HG03060 (cell line): ENCODE results near the gene GUCA2B.

Experiments used
- ATAC-seq: cut with Tn5 transposase; IDR thresholded peaks from one replicate; pipeline ENCODE4 v1.9.1; 2021; ENCODE audit warnings: low read depth, moderate number of reproducible peaks; ENCODE audit not compliant: unreplicated experiment

Gene GUCA2B

DNA sequence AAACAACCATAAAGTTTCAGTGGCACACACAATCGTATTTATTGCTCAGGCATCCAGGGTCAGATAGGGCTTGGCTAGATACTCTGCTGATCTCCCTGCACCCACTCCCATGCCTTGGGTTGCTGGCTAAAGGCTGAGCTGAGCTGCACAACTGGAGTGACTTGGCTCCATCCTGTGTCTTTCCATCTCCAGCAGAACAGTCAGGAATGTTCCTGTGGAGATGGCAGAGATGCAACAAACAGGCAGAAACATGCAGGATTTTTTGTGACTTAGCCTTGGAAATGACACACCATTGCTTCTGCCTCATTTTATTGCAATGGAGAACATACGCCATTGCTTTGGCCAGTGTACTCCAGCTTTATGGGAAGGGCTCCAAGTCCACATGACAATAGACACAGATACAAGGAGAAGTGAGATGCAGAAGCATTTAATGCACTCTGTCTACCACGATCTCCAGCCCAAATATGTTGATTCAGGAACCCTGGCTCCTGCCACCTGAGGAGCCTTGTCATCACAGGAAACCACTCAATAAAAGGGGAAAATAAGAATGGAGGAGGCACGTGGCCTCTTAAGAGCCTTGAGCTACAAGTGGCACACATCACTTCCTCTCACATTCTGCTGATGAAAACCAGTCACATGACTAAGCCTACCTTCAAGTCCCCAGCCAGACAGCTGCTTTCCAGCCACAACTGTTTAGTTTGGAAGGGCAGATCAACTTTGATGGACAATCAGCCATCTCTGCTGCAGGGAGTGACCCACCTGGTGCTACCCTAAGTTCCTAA, 10.1 kb upstream of the GUCA2B start:
- ATAC-seq = no peak

- no peak for ATAC-seq
Observed at GRCh38 chr1:42143896-42144710, 9.1 kb upstream of the GUCA2B start.

- no peak for ATAC-seq
Observed at GRCh38 chr1:42144711-42145388, 8.4 kb upstream of the GUCA2B start.

GRCh38 chr1:42145389-42145716, 7.9 kb upstream of the GUCA2B start:
- ATAC-seq = no peak

GRCh38 chr1:42145764-42146625, 7.2 kb upstream of the GUCA2B start:
- ATAC-seq = no peak

DNA sequence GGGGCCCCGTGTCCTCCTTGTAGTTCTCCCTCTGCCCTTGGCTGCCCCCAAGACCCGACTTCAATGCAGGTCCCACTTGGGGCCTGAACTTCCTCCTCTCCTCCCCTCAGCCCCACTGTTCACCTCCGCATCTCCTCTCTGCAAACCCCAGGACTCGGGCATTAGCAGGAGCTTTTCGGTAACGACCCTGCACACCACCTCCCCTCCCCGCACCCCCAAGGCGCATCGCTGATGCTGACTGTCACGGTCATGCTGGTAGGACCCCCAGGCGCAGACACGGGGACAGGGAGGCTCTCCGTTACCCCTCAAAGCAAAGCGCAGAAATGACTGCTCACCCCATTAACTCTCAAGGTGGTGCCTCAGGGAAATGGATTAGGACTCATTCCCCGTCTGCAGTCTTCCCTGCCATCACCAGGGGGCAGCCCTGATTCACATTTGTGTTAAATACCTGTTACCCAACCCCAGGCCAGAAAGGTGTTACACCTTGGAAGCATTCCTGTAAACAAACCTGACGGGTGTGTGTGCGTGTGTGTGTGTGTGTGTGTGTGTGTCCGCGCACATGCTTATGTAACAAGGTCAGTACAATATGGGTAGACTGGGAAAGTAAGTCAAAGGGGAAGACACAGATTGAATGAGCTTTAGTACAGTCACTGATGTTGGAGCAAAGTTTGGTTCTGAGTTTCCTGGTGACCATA, 6.4 kb upstream of the GUCA2B start:
- ATAC-seq = no peak

DNA sequence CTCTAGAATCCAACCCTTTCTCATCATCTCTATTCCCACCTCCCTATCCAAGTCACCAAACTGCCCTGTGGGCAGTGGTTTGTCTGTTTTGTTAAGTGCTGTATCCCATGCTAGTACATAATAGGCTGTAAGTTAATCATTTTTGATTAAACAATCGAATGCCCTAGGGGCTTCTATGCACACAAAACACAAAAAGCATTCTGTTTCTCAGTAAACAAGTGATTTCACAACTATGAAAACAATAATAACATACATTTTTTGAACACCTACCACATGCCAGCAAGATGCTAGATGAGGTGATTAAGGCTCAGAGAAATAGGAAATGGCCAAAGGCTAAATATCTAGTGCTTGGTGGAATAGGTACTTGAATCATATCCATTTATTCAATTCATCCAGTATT, 5.0 kb upstream of the GUCA2B start:
- ATAC-seq = no peak

DNA sequence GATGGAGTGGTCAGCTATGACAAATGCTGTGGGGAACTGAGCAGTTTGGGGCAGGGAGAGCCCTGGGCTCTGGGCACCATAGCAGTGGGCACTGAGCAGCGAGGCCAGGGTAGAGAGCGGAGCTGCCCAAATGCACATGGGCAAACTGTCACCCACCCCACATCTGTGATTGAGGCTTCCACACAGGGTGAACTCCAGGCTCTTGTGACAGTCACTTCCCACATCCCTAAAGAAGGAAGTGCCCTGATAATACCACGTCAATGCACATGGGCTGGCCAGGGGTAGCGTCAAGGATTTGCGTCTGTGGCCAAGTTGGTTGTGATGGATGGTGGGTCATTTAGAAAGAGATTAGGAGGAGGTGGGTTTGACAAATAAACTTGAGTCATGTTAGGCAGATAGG, 2.6 kb upstream of the GUCA2B start:
- no peak for ATAC-seq

DNA sequence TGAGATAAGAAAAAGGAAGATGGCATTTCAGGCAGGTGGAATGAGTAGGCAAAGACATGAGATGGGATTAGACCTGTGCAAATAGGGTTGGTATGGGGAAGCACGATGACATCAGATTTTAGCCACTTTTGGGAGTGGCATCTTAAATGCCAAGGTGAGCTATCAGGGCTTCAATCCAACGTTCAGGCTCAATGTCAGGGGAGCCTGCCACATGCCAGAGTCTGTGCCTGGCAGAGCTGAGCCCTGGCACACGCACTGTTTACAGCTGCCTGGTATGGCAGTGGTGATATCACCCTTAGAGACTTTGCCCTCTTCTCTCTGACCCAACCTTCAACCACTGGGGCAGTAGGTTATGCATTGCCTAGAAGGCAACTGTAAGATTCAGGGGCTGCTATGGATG, 1.1 kb upstream of the GUCA2B start:
- no peak for ATAC-seq

DNA sequence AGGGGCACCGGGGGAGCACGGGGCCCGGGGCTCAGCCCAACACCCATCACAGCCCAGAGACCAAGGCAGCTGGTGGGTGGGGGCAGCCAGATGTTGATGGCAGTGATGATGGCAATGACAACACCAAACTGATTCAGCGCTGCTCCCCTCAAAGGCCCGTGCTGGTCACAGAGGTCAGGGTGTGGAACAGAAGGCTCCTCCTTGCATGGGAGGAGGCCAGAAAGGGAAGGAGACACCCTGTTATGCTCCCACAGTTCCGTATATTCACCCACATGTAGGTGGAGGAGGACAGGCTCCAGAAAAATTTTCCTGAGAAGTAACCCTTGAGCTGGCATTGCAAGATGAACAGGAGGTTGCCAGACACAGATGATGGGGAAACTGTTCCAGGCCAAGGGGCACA, 414 bp downstream of the GUCA2B start:
- ATAC-seq = no peak

GRCh38 chr1:42154685-42155084, 1.5 kb downstream of the GUCA2B start:
- ATAC-seq = no peak

DNA sequence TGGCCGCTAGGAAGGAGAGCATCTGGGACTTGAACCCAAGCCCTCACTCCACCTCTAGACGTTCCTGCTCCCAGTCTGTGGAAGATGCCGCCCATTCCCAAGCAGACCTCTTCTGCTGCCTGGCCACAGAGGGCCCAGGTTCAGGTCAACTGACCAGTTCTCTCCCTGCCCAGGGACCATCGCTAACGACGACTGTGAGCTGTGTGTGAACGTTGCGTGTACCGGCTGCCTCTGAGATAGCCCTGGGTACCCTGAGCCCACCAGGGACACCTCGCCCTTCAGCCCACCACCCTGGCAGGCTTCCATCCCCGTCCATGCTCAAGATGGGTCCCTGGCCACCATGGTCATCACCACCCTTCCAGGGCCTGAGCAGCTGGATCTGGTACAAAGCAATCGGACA, 2.2 kb downstream of the GUCA2B start:
- ATAC-seq = no peak

DNA sequence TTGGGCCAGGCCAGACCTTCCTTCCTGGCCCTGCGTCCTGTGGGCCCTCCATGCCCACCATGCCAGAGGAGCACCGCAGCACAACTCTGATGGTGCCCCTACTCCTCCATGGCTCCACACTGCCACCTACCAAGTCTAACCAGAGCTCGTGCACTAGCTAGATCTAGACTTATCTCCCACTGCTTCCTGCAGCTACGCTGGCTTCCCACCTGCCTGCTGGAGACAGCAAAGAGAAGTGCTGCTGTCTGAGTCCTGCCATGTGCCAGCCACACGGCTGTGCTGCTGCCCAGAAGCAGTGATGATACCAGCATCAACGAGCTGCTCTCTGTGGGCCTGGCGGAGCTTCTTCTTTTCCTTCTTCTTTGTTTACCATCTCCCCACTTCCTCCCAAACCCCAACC, 4.5 kb downstream of the GUCA2B start:
- ATAC-seq = no peak

GRCh38 chr1:42158189-42158588, 5.0 kb downstream of the GUCA2B start:
- ATAC-seq = no peak

DNA sequence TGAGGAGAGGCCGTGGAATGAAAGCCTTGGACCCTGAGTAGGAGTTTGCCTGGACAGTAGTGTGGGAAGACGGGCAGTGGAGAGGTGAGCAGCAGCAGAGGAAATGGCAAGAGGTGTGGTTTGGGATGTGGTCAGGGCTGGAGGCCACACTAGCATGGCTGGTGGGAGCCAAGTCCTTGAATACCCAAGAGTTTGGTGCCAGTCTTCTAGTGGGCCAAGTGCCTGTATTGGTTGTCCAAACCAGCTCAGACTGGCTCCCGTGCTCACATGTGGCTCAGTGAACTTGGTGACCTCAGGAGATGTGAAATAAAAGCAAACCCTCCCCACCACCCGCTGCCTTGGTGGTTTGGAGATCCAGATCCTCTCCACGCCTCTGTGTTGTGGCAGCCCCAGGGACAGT, 9.0 kb downstream of the GUCA2B start:
- no peak for ATAC-seq

DNA sequence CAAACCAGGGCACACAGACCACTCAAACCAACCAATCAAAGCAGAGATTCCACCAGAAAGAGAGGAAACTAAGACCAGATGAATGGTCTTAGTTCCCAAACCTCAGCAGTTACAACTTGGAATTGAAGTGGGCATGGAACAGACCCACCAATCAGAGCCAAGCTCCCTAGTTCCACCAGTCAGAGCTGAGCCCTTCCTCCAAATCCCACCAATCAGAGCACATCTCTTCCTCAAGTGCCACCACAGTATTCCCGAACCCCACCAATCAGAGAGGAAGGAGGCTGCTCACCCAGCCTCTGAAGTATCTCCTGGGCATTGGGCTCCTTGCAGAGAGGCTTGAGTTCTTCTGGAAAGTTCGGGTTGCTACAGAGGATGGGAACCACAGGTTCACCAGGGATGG, 9.9 kb downstream of the GUCA2B start:
- ATAC-seq = no peak

GRCh38 chr1:42163536-42164503, 10.6 kb downstream of the GUCA2B start:
- no peak for ATAC-seq

DNA sequence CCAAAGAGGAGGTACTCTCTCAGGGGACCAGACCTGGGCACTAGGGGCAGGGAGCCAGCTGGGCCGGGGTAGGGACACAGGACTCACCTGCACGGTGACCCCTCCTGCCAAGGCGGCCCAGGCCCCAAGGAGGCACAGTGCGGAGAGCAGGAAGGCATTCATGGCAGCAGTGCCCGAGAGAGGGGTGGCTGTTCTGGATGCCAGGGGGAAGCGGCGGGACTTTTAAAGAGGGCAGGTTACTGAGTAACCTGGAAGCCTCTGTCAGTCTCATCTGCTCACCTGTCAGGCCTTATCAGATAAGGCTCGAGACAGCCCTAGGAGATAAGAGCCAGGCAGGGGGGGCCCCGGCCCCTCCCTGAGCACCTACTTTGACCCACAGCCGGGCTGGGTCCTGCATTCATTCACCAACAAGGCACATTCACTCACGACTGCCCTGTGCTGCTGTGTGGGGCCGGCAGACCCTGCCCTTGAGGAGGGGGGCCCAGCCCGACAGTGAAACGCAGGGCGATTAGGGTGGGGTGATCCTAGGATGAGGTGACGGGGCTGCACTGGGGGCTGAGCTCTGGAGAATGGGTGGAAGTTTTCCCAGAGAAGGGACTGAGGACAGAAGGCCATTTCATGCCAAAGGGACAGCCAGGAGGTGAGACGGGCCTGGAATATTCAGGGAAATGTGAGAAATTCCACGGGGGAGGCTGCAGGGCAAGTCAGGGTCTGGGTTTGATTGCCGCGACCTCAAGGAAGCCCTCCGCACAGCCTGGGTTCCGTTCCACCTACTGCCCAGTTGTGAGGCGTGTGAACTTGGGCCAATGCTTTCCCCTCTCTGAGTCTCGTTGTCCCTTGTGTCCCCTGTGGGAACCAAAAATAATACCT, 11.6 kb downstream of the GUCA2B start, which contains the start of gene GUCA2A:
Gene GUCA2A, minus strand, starts transcription at position 195 of the 870 bp plus-strand sequence. Its CDS starts 33 bp downstream, at position 162.
- no peak for ATAC-seq
